ENCODE results near the gene LGALS8.

The LGALS8 gene

GRCh38 chr1:236509647-236510401, 14.0 kb upstream of the LGALS8 start:
- H2BK120ac ChIP-seq (ENCODE audit: low read depth, low read length): no peak overlapping the region
- no peaks in the 10 kb centered on the region for H3K4me1 ChIP-seq (ENCODE audit: control insufficient read depth in 2 of 2, insufficient read depth in 1 of 2, low read depth in 1 of 2, low read length in 2 of 2)
- H3K4me3 ChIP-seq (ENCODE audit: low read length in 2 of 2): no peak overlapping the region
- H4K8ac ChIP-seq (ENCODE audit: low read depth, low read length): no peak overlapping the region
- H3K9ac ChIP-seq (ENCODE audit: low read depth, low read length, poor library complexity): no peak overlapping the region
- no peaks in the 10 kb centered on the region for H3K79me1 ChIP-seq (ENCODE audit: low read depth, low read length)
- H3K23ac ChIP-seq (ENCODE audit: low read depth, low read length, poor library complexity): no peak overlapping the region
- no peak overlapping the region for H2BK5ac ChIP-seq (ENCODE audit: low read length)
- no peak overlapping the region for H2AK5ac ChIP-seq (ENCODE audit: low read depth, low read length)
- no peak overlapping the region for H3K4me2 ChIP-seq (ENCODE audit: insufficient read depth, low read length, poor library complexity, severe bottlenecking)
- H4K91ac ChIP-seq (ENCODE audit: low read depth, low read length, poor library complexity): no peak overlapping the region
- no peak overlapping the region for H3K18ac ChIP-seq (ENCODE audit: low read length)
- no peak overlapping the region for H2AFZ ChIP-seq (ENCODE audit: low read length)
- no peaks in the 10 kb centered on the region for H3K27me3 ChIP-seq (ENCODE audit: control insufficient read depth in 3 of 3, insufficient read depth in 3 of 3, low read depth in 1 of 3, low read length in 3 of 3)
- no CpG with 5 or more reads among the region's 8 CpGs for WGBS, 2 donors (ENCODE audit: extremely low coverage in 2 of 2, insufficient read length in 2 of 2, insufficient replicate concordance in 1 of 2)
- H3K27ac ChIP-seq (replicated peaks; ENCODE audit: low read length): no peak overlapping the region
- no peaks in the 10 kb centered on the region for H3K36me3 ChIP-seq (replicated peaks in 1 of 2; ENCODE audit: control insufficient read depth in 2 of 2, insufficient read depth in 2 of 2, low read length in 2 of 2)
- H3K14ac ChIP-seq (ENCODE audit: low read length): no peak overlapping the region
- DNase-seq (ENCODE audit: low spot score): no peak
- H3K9me3 ChIP-seq (replicated peaks in 1 of 2; ENCODE audit: control insufficient read depth in 2 of 2, insufficient read depth in 1 of 2, low read depth in 1 of 2, low read length in 2 of 2): no peaks in the 10 kb centered on the region
- H2BK15ac ChIP-seq (ENCODE audit: low read length): no peak overlapping the region
- H2BK12ac ChIP-seq (ENCODE audit: low read length): no peak overlapping the region
- H3K4ac ChIP-seq (ENCODE audit: low read length): no peak overlapping the region

GRCh38 chr1:236511735-236512418, 11.9 kb upstream of the LGALS8 start:
- Histone ChIP-seq H2BK12ac (ENCODE audit: low read length) (no peak overlapping the region), H3K4me3 (ENCODE audit: low read length in 2 of 2) (no peak overlapping the region), H3K27ac (replicated peaks; ENCODE audit: low read length) (no peak overlapping the region), H4K8ac (ENCODE audit: low read depth, low read length) (no peak overlapping the region), H3K9me3 (replicated peaks in 1 of 2; ENCODE audit: control insufficient read depth in 2 of 2, insufficient read depth in 1 of 2, low read depth in 1 of 2, low read length in 2 of 2) (no peaks in the 10 kb centered on the region), H2BK120ac (ENCODE audit: low read depth, low read length) (no peak overlapping the region), H3K4me2 (ENCODE audit: insufficient read depth, low read length, poor library complexity, severe bottlenecking) (no peak overlapping the region), H3K14ac (ENCODE audit: low read length) (no peak overlapping the region), H3K4me1 (ENCODE audit: control insufficient read depth in 2 of 2, insufficient read depth in 1 of 2, low read depth in 1 of 2, low read length in 2 of 2) (no peaks in the 10 kb centered on the region), H2BK5ac (ENCODE audit: low read length) (no peak overlapping the region), H3K18ac (ENCODE audit: low read length) (no peak overlapping the region), H3K4ac (ENCODE audit: low read length) (no peak overlapping the region), H3K9ac (ENCODE audit: low read depth, low read length, poor library complexity) (no peak overlapping the region), H4K91ac (ENCODE audit: low read depth, low read length, poor library complexity) (no peak overlapping the region), H2AK5ac (ENCODE audit: low read depth, low read length) (no peak overlapping the region), H2BK15ac (ENCODE audit: low read length) (no peak overlapping the region), H3K79me1 (ENCODE audit: low read depth, low read length) (no peaks in the 10 kb centered on the region), H3K23ac (ENCODE audit: low read depth, low read length, poor library complexity) (no peak overlapping the region), H3K36me3 (replicated peaks in 1 of 2; ENCODE audit: control insufficient read depth in 2 of 2, insufficient read depth in 2 of 2, low read length in 2 of 2) (no peaks in the 10 kb centered on the region), H3K27me3 (ENCODE audit: control insufficient read depth in 3 of 3, insufficient read depth in 3 of 3, low read depth in 1 of 3, low read length in 3 of 3) (no peaks in the 10 kb centered on the region), H2AFZ (ENCODE audit: low read length) (no peak overlapping the region)
- no peak for DNase-seq (ENCODE audit: low spot score)
- WGBS, 2 donors (ENCODE audit: extremely low coverage in 2 of 2, insufficient read length in 2 of 2, insufficient replicate concordance in 1 of 2): no CpG with 5 or more reads among the region's 11 CpGs

- H2BK12ac ChIP-seq (ENCODE audit: low read length): no peak overlapping the region
- no peak overlapping the region for H3K4me3 ChIP-seq (ENCODE audit: low read length in 2 of 2)
- WGBS, 2 donors (ENCODE audit: extremely low coverage in 2 of 2, insufficient read length in 2 of 2, insufficient replicate concordance in 1 of 2): no CpG with 5 or more reads among the region's 4 CpGs
- H3K27me3 ChIP-seq (ENCODE audit: control insufficient read depth in 3 of 3, insufficient read depth in 3 of 3, low read depth in 1 of 3, low read length in 3 of 3): no peaks in the 10 kb centered on the region
- H3K14ac ChIP-seq (ENCODE audit: low read length): no peak overlapping the region
- no peak overlapping the region for H2BK5ac ChIP-seq (ENCODE audit: low read length)
- no peak overlapping the region for H4K91ac ChIP-seq (ENCODE audit: low read depth, low read length, poor library complexity)
- H3K4me2 ChIP-seq (ENCODE audit: insufficient read depth, low read length, poor library complexity, severe bottlenecking): no peak overlapping the region
- H3K9ac ChIP-seq (ENCODE audit: low read depth, low read length, poor library complexity): no peak overlapping the region
- H4K8ac ChIP-seq (ENCODE audit: low read depth, low read length): no peak overlapping the region
- no peaks in the 10 kb centered on the region for H3K36me3 ChIP-seq (replicated peaks in 1 of 2; ENCODE audit: control insufficient read depth in 2 of 2, insufficient read depth in 2 of 2, low read length in 2 of 2)
- no peak overlapping the region for H3K23ac ChIP-seq (ENCODE audit: low read depth, low read length, poor library complexity)
- H3K27ac ChIP-seq (replicated peaks; ENCODE audit: low read length): no peak overlapping the region
- H2BK120ac ChIP-seq (ENCODE audit: low read depth, low read length): no peak overlapping the region
- H3K79me1 ChIP-seq (ENCODE audit: low read depth, low read length): no peaks in the 10 kb centered on the region
- H2BK15ac ChIP-seq (ENCODE audit: low read length): no peak overlapping the region
- H2AK5ac ChIP-seq (ENCODE audit: low read depth, low read length): no peak overlapping the region
- no peak overlapping the region for H3K18ac ChIP-seq (ENCODE audit: low read length)
- no peak overlapping the region for H2AFZ ChIP-seq (ENCODE audit: low read length)
- no peak for DNase-seq (ENCODE audit: low spot score)
- no peak overlapping the region for H3K4ac ChIP-seq (ENCODE audit: low read length)
- no peaks in the 10 kb centered on the region for H3K4me1 ChIP-seq (ENCODE audit: control insufficient read depth in 2 of 2, insufficient read depth in 1 of 2, low read depth in 1 of 2, low read length in 2 of 2)
- H3K9me3 ChIP-seq (replicated peaks in 1 of 2; ENCODE audit: control insufficient read depth in 2 of 2, insufficient read depth in 1 of 2, low read depth in 1 of 2, low read length in 2 of 2): no peaks in the 10 kb centered on the region
Observed at GRCh38 chr1:236514703-236515442, 8.9 kb upstream of the LGALS8 start.

GRCh38 chr1:236515443-236515958, 8.3 kb upstream of the LGALS8 start:
- Histone ChIP-seq H2BK15ac (ENCODE audit: low read length) (no peak overlapping the region), H3K27me3 (ENCODE audit: control insufficient read depth in 3 of 3, insufficient read depth in 3 of 3, low read depth in 1 of 3, low read length in 3 of 3) (no peaks in the 10 kb centered on the region), H3K9ac (ENCODE audit: low read depth, low read length, poor library complexity) (no peak overlapping the region), H2BK120ac (ENCODE audit: low read depth, low read length) (no peak overlapping the region), H2AK5ac (ENCODE audit: low read depth, low read length) (no peak overlapping the region), H3K4ac (ENCODE audit: low read length) (no peak overlapping the region), H3K4me3 (ENCODE audit: low read length in 2 of 2) (no peak overlapping the region), H2BK12ac (ENCODE audit: low read length) (no peak overlapping the region), H3K18ac (ENCODE audit: low read length) (no peak overlapping the region), H3K9me3 (replicated peaks in 1 of 2; ENCODE audit: control insufficient read depth in 2 of 2, insufficient read depth in 1 of 2, low read depth in 1 of 2, low read length in 2 of 2) (no peaks in the 10 kb centered on the region), H3K14ac (ENCODE audit: low read length) (no peak overlapping the region), H3K23ac (ENCODE audit: low read depth, low read length, poor library complexity) (no peak overlapping the region), H3K4me2 (ENCODE audit: insufficient read depth, low read length, poor library complexity, severe bottlenecking) (no peak overlapping the region), H2BK5ac (ENCODE audit: low read length) (no peak overlapping the region), H3K79me1 (ENCODE audit: low read depth, low read length) (no peaks in the 10 kb centered on the region), H3K27ac (replicated peaks; ENCODE audit: low read length) (no peak overlapping the region), H4K8ac (ENCODE audit: low read depth, low read length) (no peak overlapping the region), H3K36me3 (replicated peaks in 1 of 2; ENCODE audit: control insufficient read depth in 2 of 2, insufficient read depth in 2 of 2, low read length in 2 of 2) (no peaks in the 10 kb centered on the region), H4K91ac (ENCODE audit: low read depth, low read length, poor library complexity) (no peak overlapping the region), H3K4me1 (ENCODE audit: control insufficient read depth in 2 of 2, insufficient read depth in 1 of 2, low read depth in 1 of 2, low read length in 2 of 2) (no peaks in the 10 kb centered on the region), H2AFZ (ENCODE audit: low read length) (no peak overlapping the region)
- DNase-seq (ENCODE audit: low spot score): no peak
- WGBS, 2 donors (ENCODE audit: extremely low coverage in 2 of 2, insufficient read length in 2 of 2, insufficient replicate concordance in 1 of 2): no CpG with 5 or more reads among the region's 4 CpGs
